ES-I3 (cell line): ENCODE measurements around the gene CENPM.
A peak's percentile ranks its signal among the peaks of the same experiment; 100 is the strongest.

Source experiments
- H3K36me3 ChIP-seq: 2 replicates; pipeline ENCODE4 v1.6.1; 2013; ENCODE audit warnings: mild to moderate bottlenecking, low read length, control low read depth, moderate library complexity; ENCODE audit not compliant: insufficient read depth
- H3K4me1 ChIP-seq: 2 replicates; pipeline ENCODE4 v1.6.1; 2013; ENCODE audit warnings: mild to moderate bottlenecking, control low read depth, low read length; ENCODE audit not compliant: insufficient read depth
- H3K9ac ChIP-seq: 2 replicates; pipeline ENCODE4 v1.6.1; 2013; ENCODE audit warnings: low read depth, mild to moderate bottlenecking, low read length, moderate library complexity
- H3K9me3 ChIP-seq: 2 replicates; pipeline ENCODE4 v1.6.1; 2013; ENCODE audit warnings: mild to moderate bottlenecking, low read length, moderate library complexity; ENCODE audit not compliant: control insufficient read depth, insufficient read depth

CENPM gene

GRCh38 chr22:41975299-41976069 is 28.5 kb upstream of the CENPM start:
- no peaks in the 10 kb centered on the region for H3K36me3 ChIP-seq
- H3K9me3 ChIP-seq, result no peaks in the 10 kb centered on the region
- H3K4me1 ChIP-seq, result peaks cover 4% of the 10 kb centered on the region; the same call in 1 of the 2 replicates
- H3K9ac ChIP-seq, result no peak overlapping the region

DNA sequence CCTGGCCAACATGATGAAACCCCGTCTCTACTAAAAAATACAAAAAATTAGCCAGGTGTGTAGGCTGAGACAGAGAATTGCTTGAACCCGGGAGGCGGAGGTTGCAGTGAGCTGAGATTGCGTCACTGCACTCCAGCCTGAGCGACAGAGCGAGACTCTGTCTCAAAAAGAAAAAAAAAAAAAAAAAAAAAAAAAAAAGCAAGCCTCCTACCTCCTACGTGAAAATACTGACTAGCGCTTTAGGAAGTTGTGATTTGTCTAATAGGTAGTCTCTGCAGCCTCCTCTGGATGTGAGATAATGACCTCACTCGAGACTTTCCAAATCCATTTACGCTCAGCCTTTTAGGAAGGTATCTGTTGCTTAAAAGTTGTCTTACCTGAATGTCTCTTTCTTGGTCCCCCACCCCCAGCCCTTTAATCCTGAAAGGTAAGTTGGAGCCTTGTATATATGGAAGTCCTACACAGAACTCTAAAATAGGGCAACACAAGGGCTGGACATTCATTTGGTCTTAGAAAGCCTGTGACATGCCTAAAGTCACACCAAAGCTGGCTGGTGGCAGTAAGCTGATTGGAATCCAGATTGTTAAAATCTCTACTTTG is 27.8 kb upstream of the CENPM start:
- H3K9ac ChIP-seq, result no peak overlapping the region
- H3K9me3 ChIP-seq, result no peaks in the 10 kb centered on the region
- peaks cover 4% of the 10 kb centered on the region; the same call in 1 of the 2 replicates for H3K4me1 ChIP-seq
- no peaks in the 10 kb centered on the region for H3K36me3 ChIP-seq

GRCh38 chr22:41971431-41971830 is 24.5 kb upstream of the CENPM start:
- H3K9me3 ChIP-seq, result no peaks in the 10 kb centered on the region
- H3K36me3 ChIP-seq, result no peaks in the 10 kb centered on the region
- no peak overlapping the region for H3K9ac ChIP-seq
- H3K4me1 ChIP-seq, result peaks cover 7% of the 10 kb centered on the region; the same call in 1 of the 2 replicates

DNA sequence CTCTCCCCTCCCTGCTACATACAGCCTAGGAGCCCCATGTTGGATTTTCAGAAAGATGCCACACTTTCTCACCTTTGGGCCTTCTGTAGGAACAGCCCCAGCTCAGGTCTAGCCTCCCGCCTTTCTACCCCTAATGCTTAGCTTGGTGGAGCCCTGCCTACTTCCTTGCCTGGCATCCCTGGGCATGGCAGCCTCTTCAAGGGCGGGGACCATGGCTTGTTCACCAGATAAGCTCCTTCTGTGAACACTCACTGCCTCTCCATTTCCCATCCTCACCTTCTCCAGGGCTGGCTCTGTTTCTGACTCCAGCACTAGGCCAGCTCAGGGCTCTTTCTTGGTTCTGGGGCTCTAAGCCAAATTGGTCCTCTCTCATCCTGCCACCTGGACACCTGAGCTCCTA is 23.6 kb upstream of the CENPM start:
- Histone ChIP-seq H3K9ac (no peak overlapping the region), H3K4me1 (peaks cover 7% of the 10 kb centered on the region; the same call in 1 of the 2 replicates), H3K36me3 (no peaks in the 10 kb centered on the region), H3K9me3 (no peaks in the 10 kb centered on the region)

GRCh38 chr22:41969110-41969646 is 22.2 kb upstream of the CENPM start, which contains the start of gene SEPTIN3:
Gene SEPTIN3, plus strand, starts transcription at chr22:41969443. Its CDS starts 2,050 bp downstream, at chr22:41971493.
- no peaks in the 10 kb centered on the region for H3K36me3 ChIP-seq
- no peaks in the 10 kb centered on the region for H3K9me3 ChIP-seq
- H3K9ac ChIP-seq, result no peak within 1 kb of the TSS
- peaks cover 7% of the 10 kb centered on the region; the same call in 1 of the 2 replicates for H3K4me1 ChIP-seq

GRCh38 chr22:41968601-41969000 is 21.6 kb upstream of the CENPM start:
- no peak overlapping the region for H3K9ac ChIP-seq
- peaks cover 7% of the 10 kb centered on the region; the same call in 1 of the 2 replicates for H3K4me1 ChIP-seq
- no peaks in the 10 kb centered on the region for H3K36me3 ChIP-seq
- no peaks in the 10 kb centered on the region for H3K9me3 ChIP-seq

- H3K9ac ChIP-seq, result no peak overlapping the region
- no peaks in the 10 kb centered on the region for H3K9me3 ChIP-seq
- H3K36me3 ChIP-seq, result no peaks in the 10 kb centered on the region
Measured at GRCh38 chr22:41966607-41967240, 19.8 kb upstream of the CENPM start.

GRCh38 chr22:41966225-41966606 is 19.3 kb upstream of the CENPM start:
- H3K9me3 ChIP-seq, result no peaks in the 10 kb centered on the region
- peaks cover 7% of the 10 kb centered on the region; the same call in 1 of the 2 replicates for H3K4me1 ChIP-seq
- H3K36me3 ChIP-seq, result no peaks in the 10 kb centered on the region
- no peak overlapping the region for H3K9ac ChIP-seq

More at GRCh38 chr22:41966607-41967240, 19.8 kb upstream of the CENPM start:
- peaks cover 7% of the 10 kb centered on the region; the same call in 1 of the 2 replicates for H3K4me1 ChIP-seq

DNA sequence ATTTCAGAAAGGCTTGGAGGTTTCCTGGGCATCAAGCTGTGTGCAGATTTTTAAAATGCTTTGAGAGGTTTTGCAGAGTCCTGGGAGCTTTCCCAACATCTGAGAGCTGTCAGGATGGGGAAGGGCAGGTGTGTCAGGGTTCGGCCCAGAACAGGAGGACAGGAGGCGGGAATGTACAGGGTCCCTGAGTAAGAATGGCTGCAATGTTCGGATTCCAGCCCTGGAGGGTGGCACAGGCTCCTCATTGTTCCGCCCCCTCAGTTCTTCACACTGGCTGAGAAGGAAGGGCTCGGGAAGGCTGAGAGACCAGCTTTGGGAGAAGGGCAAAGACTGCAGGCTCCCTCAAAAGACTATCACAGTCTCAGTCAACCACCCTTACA is 17.1 kb upstream of the CENPM start:
- H3K9ac ChIP-seq, result no peak overlapping the region
- H3K36me3 ChIP-seq, result no peaks in the 10 kb centered on the region
- peaks cover 6% of the 10 kb centered on the region; the same call in 1 of the 2 replicates for H3K4me1 ChIP-seq
- no peaks in the 10 kb centered on the region for H3K9me3 ChIP-seq

GRCh38 chr22:41963453-41964111 is 16.6 kb upstream of the CENPM start:
- H3K9me3 ChIP-seq, result no peaks in the 10 kb centered on the region
- no peaks in the 10 kb centered on the region for H3K36me3 ChIP-seq
- H3K4me1 ChIP-seq, result peaks cover under 1% of the 10 kb centered on the region; the same call in 1 of the 2 replicates
- no peak overlapping the region for H3K9ac ChIP-seq

- H3K9ac ChIP-seq, result peak overlapping the region; percentile 38; the same call in 1 of the 2 replicates
- H3K4me1 ChIP-seq, result no peaks in the 10 kb centered on the region; the same call in 1 of the 2 replicates
- H3K36me3 ChIP-seq, result no peaks in the 10 kb centered on the region; the same call in 1 of the 2 replicates
- H3K9me3 ChIP-seq, result no peaks in the 10 kb centered on the region; the same call in 1 of the 2 replicates
Measured at GRCh38 chr22:41957941-41958556, 11.1 kb upstream of the CENPM start.

DNA sequence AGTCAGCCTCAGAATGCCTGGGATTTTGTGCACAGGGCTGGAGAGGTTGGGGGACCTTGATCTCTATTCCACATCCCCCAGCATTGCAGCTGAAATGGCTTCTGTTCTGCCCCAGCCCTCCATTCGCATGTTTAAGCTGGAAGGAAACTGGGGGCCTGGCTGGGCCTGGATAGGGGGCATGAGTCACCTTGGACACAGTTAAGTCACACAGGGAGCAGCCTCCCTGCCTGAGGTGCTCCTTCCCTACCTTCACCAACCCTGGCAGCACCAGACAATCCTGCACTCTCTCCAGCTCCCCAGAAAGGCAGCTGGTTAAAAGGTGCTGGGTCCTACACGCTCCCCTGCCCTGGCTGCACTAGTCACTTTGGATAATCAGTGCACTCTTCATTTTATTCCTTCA is 5.8 kb upstream of the CENPM start:
- no peaks in the 10 kb centered on the region for H3K36me3 ChIP-seq
- no peak overlapping the region for H3K9ac ChIP-seq
- peaks cover 3% of the 10 kb centered on the region; the same call in 1 of the 2 replicates for H3K4me1 ChIP-seq
- H3K9me3 ChIP-seq, result no peaks in the 10 kb centered on the region; the same call in 1 of the 2 replicates

DNA sequence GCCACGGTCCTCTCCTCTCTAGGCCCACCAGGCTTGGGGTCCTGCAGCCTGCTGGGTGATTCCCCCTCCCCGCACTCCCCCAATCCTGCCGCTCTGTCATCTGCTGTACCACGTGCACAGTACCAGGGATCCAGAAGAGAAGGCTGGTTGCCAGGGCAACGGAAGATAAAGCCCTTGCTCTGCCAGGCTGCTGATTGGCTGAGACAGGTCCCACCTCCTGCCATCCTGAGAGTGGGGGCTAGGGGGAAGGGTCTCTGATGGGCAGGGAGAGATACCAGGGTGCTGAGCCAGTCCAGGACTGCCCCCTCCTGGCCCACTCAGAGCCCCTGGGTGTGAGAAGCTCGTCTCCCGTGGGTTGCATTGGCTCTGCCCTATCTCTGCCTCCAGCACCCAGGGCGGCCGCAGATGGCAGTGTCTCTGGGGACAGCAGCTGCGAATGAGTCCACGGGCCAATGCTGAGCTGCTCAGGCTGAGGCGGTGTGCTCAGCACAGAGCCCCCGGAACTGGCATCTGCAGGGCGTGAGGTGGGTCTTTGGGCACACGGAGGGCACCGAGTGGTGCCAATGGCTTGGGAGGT is 5.0 kb upstream of the CENPM start, which contains the start of gene SMIM45:
Gene SMIM45, plus strand, starts transcription at position 253 of the 577 bp plus-strand sequence.
- Histone ChIP-seq H3K9ac (0 out of 2 replicates have a peak within 1 kb of the TSS, but pooled peaks have one; percentile 8), H3K4me1 (peaks cover 3% of the 10 kb centered on the region; the same call in 1 of the 2 replicates), H3K36me3 (no peaks in the 10 kb centered on the region), H3K9me3 (no peaks in the 10 kb centered on the region; the same call in 1 of the 2 replicates)
